Natural killer cell treated with Interleukin-12 subunit alpha and Interleukin-12 subunit beta and Interleukin-15 and Interleukin-18, amount 100 ng/mL, for 72 hours (primary cell): ENCODE data around the gene SATB1. TPM values are rescaled to one million over a fixed set of nuclear protein-coding genes. Genes with fewer than 3 reads are reported as not detected.

Experiments
- ATAC-seq, 2 donors: fragments of 150-1000 bp; cut with Tn5 transposase in 1 of 2; sonication (Bioruptor Pico), chemical (Tn5 transposase) in 1 of 2; 2 replicates each; pipeline ENCODE4 v1.10.0; 2021
- DNase-seq: peaks from one replicate; pipeline ENCODE4 v3.0.0; 2022; ENCODE audit warnings: low spot score
- H3K27ac Mint-ChIP-seq, 2 donors: 1 replicate in 1 of 2; 2 replicates in 1 of 2; pipeline ENCODE4 v1.8.0; 2022; ENCODE audit warnings: mixed read lengths in 2 of 2, mild to moderate bottlenecking in 1 of 2, moderate library complexity in 1 of 2
- H3K27me3 Mint-ChIP-seq, 2 donors: 1 replicate in 1 of 2; 2 replicates in 1 of 2; pipeline ENCODE4 v1.8.0; 2022; ENCODE audit warnings: mixed read lengths in 2 of 2
- H3K36me3 Mint-ChIP-seq: one replicate; pipeline ENCODE4 v1.8.0; 2022; ENCODE audit warnings: mixed read lengths
- H3K4me1 Mint-ChIP-seq, 2 donors: 1 replicate in 1 of 2; 2 replicates in 1 of 2; pipeline ENCODE4 v1.8.0; 2022; ENCODE audit warnings: low read depth in 2 of 2, mixed read lengths in 2 of 2, mild to moderate bottlenecking in 1 of 2
- H3K4me3 Mint-ChIP-seq: one replicate; pipeline ENCODE4 v1.8.0; 2022; ENCODE audit warnings: mixed read lengths
- H3K9me3 Mint-ChIP-seq: 2 replicates; pipeline ENCODE4 v1.8.0; 2022; ENCODE audit warnings: mixed read lengths
- total RNA-seq, 2 donors: library from RNA; stranded (reverse); gene quantifications; one replicate each; pipeline ENCODE4 v1.2.3, GENCODE V29; 2022

SATB1 gene
- total RNA-seq, 2 donors from 2014 or later, result 401 to 512 TPM

GRCh38 chr3:18424213-18424728 is 868 bp downstream of the SATB1 start:
- peak overlapping the region; percentile 92 for H3K4me3 Mint-ChIP-seq
- H3K4me1 Mint-ChIP-seq, result peaks cover 62 to 77% of the 10 kb centered on the region in 2 donors
- no peaks in the 10 kb centered on the region for H3K9me3 Mint-ChIP-seq
- H3K27me3 Mint-ChIP-seq, result no peaks in the 10 kb centered on the region
- peaks cover 41% of the 10 kb centered on the region for H3K36me3 Mint-ChIP-seq
- peak overlapping the region; percentile 79 to 95 for H3K27ac Mint-ChIP-seq
- peak in 1 of 2 donors; percentile 11 for ATAC-seq
- no peak for DNase-seq

GRCh38 chr3:18423401-18424212 is 1.5 kb downstream of the SATB1 start:
- H3K36me3 Mint-ChIP-seq, result peaks cover 48% of the 10 kb centered on the region
- H3K9me3 Mint-ChIP-seq, result no peaks in the 10 kb centered on the region
- no peaks in the 10 kb centered on the region for H3K27me3 Mint-ChIP-seq
- ATAC-seq, result peak in 1 of 2 donors; percentile 2
- H3K4me3 Mint-ChIP-seq, result peak overlapping the region; percentile 92
- peak overlapping the region; percentile 79 to 95 for H3K27ac Mint-ChIP-seq
- DNase-seq, result no peak
- peaks cover 57 to 75% of the 10 kb centered on the region in 2 donors for H3K4me1 Mint-ChIP-seq

GRCh38 chr3:18422972-18423371 is 2.2 kb downstream of the SATB1 start:
- peak overlapping the region; percentile 79 to 95 for H3K27ac Mint-ChIP-seq
- ATAC-seq (no peak), DNase-seq (no peak)
- H3K4me3 Mint-ChIP-seq, result peak overlapping the region; percentile 92
- no peaks in the 10 kb centered on the region for H3K27me3 Mint-ChIP-seq
- H3K36me3 Mint-ChIP-seq, result peaks cover 54% of the 10 kb centered on the region
- H3K9me3 Mint-ChIP-seq, result no peaks in the 10 kb centered on the region
- peaks cover 57 to 75% of the 10 kb centered on the region in 2 donors for H3K4me1 Mint-ChIP-seq

- Mint-ChIP-seq H3K27ac (peak overlapping the region; percentile 43 to 95), H3K9me3 (no peaks in the 10 kb centered on the region), H3K27me3 (no peaks in the 10 kb centered on the region), H3K4me3 (peak overlapping the region; percentile 76), H3K36me3 (peaks cover 75% of the 10 kb centered on the region), H3K4me1 (peaks cover 63 to 70% of the 10 kb centered on the region in 2 donors)
- no peak for DNase-seq
- ATAC-seq, result no peak
These were observed 4.6 kb downstream of the SATB1 start for GRCh38 chr3:18420555-18420954.

GRCh38 chr3:18419232-18419631 is 5.9 kb downstream of the SATB1 start:
- H3K36me3 Mint-ChIP-seq, result peaks cover 79% of the 10 kb centered on the region
- H3K9me3 Mint-ChIP-seq, result no peaks in the 10 kb centered on the region
- no peaks in the 10 kb centered on the region for H3K27me3 Mint-ChIP-seq
- peaks cover 62 to 76% of the 10 kb centered on the region in 2 donors for H3K4me1 Mint-ChIP-seq
- no peak for ATAC-seq
- no peak for DNase-seq
- H3K4me3 Mint-ChIP-seq, result no peak overlapping the region
- H3K27ac Mint-ChIP-seq, result peak overlapping the region; percentile 64 to 95

- Mint-ChIP-seq H3K27me3 (no peaks in the 10 kb centered on the region), H3K27ac (peak overlapping the region; percentile 64 to 95), H3K9me3 (no peaks in the 10 kb centered on the region), H3K36me3 (peaks cover 67% of the 10 kb centered on the region), H3K4me1 (peaks cover 50 to 65% of the 10 kb centered on the region in 2 donors), H3K4me3 (peak overlapping the region; percentile 68)
- ATAC-seq (no peak), DNase-seq (no peak)
These were observed 7.1 kb downstream of the SATB1 start for GRCh38 chr3:18417904-18418572.

- Mint-ChIP-seq H3K27me3 (no peaks in the 10 kb centered on the region), H3K4me3 (no peak overlapping the region)
These were observed 8.8 kb downstream of the SATB1 start for GRCh38 chr3:18416332-18416731.

GRCh38 chr3:18415839-18416238 is 9.3 kb downstream of the SATB1 start:
- H3K4me1 Mint-ChIP-seq, result peaks cover 54 to 63% of the 10 kb centered on the region in 2 donors

More at GRCh38 chr3:18416332-18416731, 8.8 kb downstream of the SATB1 start:
- Mint-ChIP-seq H3K36me3 (peaks cover 72% of the 10 kb centered on the region), H3K27ac (peak overlapping the region; percentile 24 to 52), H3K9me3 (no peaks in the 10 kb centered on the region), H3K4me1 (peaks cover 54 to 64% of the 10 kb centered on the region in 2 donors)
- DNase-seq (no peak), ATAC-seq (no peak)

GRCh38 chr3:18415167-18415566 is 10.0 kb downstream of the SATB1 start:
- H3K27ac Mint-ChIP-seq, result no peak overlapping the region
- DNase-seq, result no peak
- H3K4me1 Mint-ChIP-seq, result peaks cover 49 to 56% of the 10 kb centered on the region in 2 donors
- H3K9me3 Mint-ChIP-seq, result no peaks in the 10 kb centered on the region
- no peak for ATAC-seq
- H3K36me3 Mint-ChIP-seq, result peaks cover 65% of the 10 kb centered on the region
- H3K27me3 Mint-ChIP-seq, result no peaks in the 10 kb centered on the region
- H3K4me3 Mint-ChIP-seq, result no peak overlapping the region

More at GRCh38 chr3:18415839-18416238, 9.3 kb downstream of the SATB1 start:
- no peaks in the 10 kb centered on the region for H3K27me3 Mint-ChIP-seq
- ATAC-seq, result no peak
- peaks cover 71% of the 10 kb centered on the region for H3K36me3 Mint-ChIP-seq
- no peaks in the 10 kb centered on the region for H3K9me3 Mint-ChIP-seq
- H3K27ac Mint-ChIP-seq, result peak overlapping the region; percentile 24 to 52
- H3K4me3 Mint-ChIP-seq, result no peak overlapping the region
- no peak for DNase-seq

- Mint-ChIP-seq H3K27me3 (no peaks in the 10 kb centered on the region), H3K36me3 (peaks cover 53% of the 10 kb centered on the region), H3K4me3 (no peak overlapping the region), H3K4me1 (peaks cover 36 to 43% of the 10 kb centered on the region in 2 donors), H3K27ac (peak overlapping the region; percentile 27 to 44), H3K9me3 (no peaks in the 10 kb centered on the region)
- DNase-seq (no peak), ATAC-seq (no peak)
These were observed 12.5 kb downstream of the SATB1 start for GRCh38 chr3:18412684-18413083.

- ATAC-seq, result no peak
- no peak overlapping the region for H3K4me3 Mint-ChIP-seq
- H3K27me3 Mint-ChIP-seq, result no peaks in the 10 kb centered on the region
- H3K9me3 Mint-ChIP-seq, result no peaks in the 10 kb centered on the region
- peaks cover 49% of the 10 kb centered on the region for H3K36me3 Mint-ChIP-seq
- peaks cover 31 to 39% of the 10 kb centered on the region in 2 donors for H3K4me1 Mint-ChIP-seq
- no peak for DNase-seq
- peak overlapping the region; percentile 27 to 44 for H3K27ac Mint-ChIP-seq
These were observed 13.6 kb downstream of the SATB1 start for GRCh38 chr3:18411541-18411940.

GRCh38 chr3:18410205-18410604 is 14.9 kb downstream of the SATB1 start:
- ATAC-seq, result no peak
- Mint-ChIP-seq H3K27ac (peak overlapping the region; percentile 33 to 71), H3K4me1 (peaks cover 26 to 45% of the 10 kb centered on the region in 2 donors), H3K27me3 (no peaks in the 10 kb centered on the region), H3K4me3 (no peak overlapping the region), H3K36me3 (peaks cover 47% of the 10 kb centered on the region), H3K9me3 (no peaks in the 10 kb centered on the region)
- no peak for DNase-seq

GRCh38 chr3:18409266-18409665 is 15.9 kb downstream of the SATB1 start:
- H3K36me3 Mint-ChIP-seq, result peaks cover 43% of the 10 kb centered on the region
- no peak for ATAC-seq
- H3K4me3 Mint-ChIP-seq, result no peak overlapping the region
- no peaks in the 10 kb centered on the region for H3K27me3 Mint-ChIP-seq
- H3K4me1 Mint-ChIP-seq, result peaks cover 28 to 47% of the 10 kb centered on the region in 2 donors
- DNase-seq, result no peak
- no peaks in the 10 kb centered on the region for H3K9me3 Mint-ChIP-seq
- peak overlapping the region; percentile 33 to 71 for H3K27ac Mint-ChIP-seq

GRCh38 chr3:18405141-18405540 is 20.0 kb downstream of the SATB1 start:
- no peak for DNase-seq

More at GRCh38 chr3:18405141-18405540, 20.0 kb downstream of the SATB1 start:
- no peak for ATAC-seq
- no peaks in the 10 kb centered on the region for H3K9me3 Mint-ChIP-seq
- H3K4me3 Mint-ChIP-seq, result no peak overlapping the region
- peak overlapping the region in 1 of 2 donors; percentile 28 for H3K27ac Mint-ChIP-seq
- no peaks in the 10 kb centered on the region for H3K27me3 Mint-ChIP-seq
- H3K4me1 Mint-ChIP-seq, result peaks cover 45 to 61% of the 10 kb centered on the region in 2 donors
- H3K36me3 Mint-ChIP-seq, result peaks cover 61% of the 10 kb centered on the region
